Nephron progenitor cell (in vitro differentiated cells): ENCODE results near the gene UGT1A1.

Source experiments
- DNase-seq: peaks from one replicate; pipeline ENCODE4 v3.0.0; 2021
- H3K27ac Mint-ChIP-seq: 2 replicates; pipeline ENCODE4 v1.8.0; 2021; ENCODE audit warnings: mild to moderate bottlenecking, moderate library complexity, mixed read lengths
- H3K27me3 Mint-ChIP-seq: 2 replicates; pipeline ENCODE4 v1.8.0; 2021; ENCODE audit warnings: mild to moderate bottlenecking, low read depth, mixed read lengths; ENCODE audit not compliant: poor library complexity
- H3K36me3 Mint-ChIP-seq: 2 replicates; pipeline ENCODE4 v1.8.0; 2021; ENCODE audit warnings: low read depth, mixed read lengths
- H3K4me1 Mint-ChIP-seq: 2 replicates; pipeline ENCODE4 v1.8.0; 2021; ENCODE audit warnings: mixed read lengths
- H3K4me3 Mint-ChIP-seq: 2 replicates; pipeline ENCODE4 v1.8.0; 2021; ENCODE audit warnings: mild to moderate bottlenecking, moderate library complexity, mixed read lengths
- H3K9me3 Mint-ChIP-seq: 2 replicates; pipeline ENCODE4 v1.8.0; 2021; ENCODE audit warnings: mild to moderate bottlenecking, moderate library complexity, mixed read lengths
- TF ChIP-seq, protein P1 (sequence below): fragments of 200-600 bp; sonication (generic); IDR thresholded peaks from 2 replicates; pipeline ENCODE4 v1.5.0; 2021; ENCODE audit warnings: antibody characterized with exemption

Gene UGT1A1

DNA sequence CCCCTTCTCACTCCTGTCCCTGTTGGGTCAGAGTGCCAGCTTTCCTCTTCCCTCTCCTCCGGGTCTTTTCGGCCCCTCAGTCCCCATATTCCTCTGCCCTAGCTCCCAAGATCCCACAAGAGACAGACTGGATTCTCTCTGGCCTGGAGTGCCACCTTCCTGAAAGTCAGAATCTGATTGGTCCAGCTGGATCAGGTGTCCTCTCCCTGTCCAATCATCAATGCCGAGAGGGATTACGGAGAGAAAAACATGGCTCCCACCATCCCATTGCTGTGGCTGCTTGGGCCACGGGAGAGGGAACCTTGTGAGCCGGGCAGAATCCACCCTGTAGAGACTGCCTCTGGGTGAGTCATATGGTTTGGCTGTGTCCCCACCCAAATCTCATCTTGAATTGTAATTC is 15.3 kb downstream of the UGT1A1 start:
- Mint-ChIP-seq H3K36me3 (no peaks in the 10 kb centered on the region), H3K27ac (no peak overlapping the region), H3K9me3 (peaks cover 25% of the 10 kb centered on the region), H3K4me3 (no peak overlapping the region), H3K4me1 (no peaks in the 10 kb centered on the region), H3K27me3 (peaks cover 3% of the 10 kb centered on the region)
- TF ChIP-seq, protein P1, sequence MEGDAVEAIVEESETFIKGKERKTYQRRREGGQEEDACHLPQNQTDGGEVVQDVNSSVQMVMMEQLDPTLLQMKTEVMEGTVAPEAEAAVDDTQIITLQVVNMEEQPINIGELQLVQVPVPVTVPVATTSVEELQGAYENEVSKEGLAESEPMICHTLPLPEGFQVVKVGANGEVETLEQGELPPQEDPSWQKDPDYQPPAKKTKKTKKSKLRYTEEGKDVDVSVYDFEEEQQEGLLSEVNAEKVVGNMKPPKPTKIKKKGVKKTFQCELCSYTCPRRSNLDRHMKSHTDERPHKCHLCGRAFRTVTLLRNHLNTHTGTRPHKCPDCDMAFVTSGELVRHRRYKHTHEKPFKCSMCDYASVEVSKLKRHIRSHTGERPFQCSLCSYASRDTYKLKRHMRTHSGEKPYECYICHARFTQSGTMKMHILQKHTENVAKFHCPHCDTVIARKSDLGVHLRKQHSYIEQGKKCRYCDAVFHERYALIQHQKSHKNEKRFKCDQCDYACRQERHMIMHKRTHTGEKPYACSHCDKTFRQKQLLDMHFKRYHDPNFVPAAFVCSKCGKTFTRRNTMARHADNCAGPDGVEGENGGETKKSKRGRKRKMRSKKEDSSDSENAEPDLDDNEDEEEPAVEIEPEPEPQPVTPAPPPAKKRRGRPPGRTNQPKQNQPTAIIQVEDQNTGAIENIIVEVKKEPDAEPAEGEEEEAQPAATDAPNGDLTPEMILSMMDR: no peak
- DNase-seq: no peak

DNA sequence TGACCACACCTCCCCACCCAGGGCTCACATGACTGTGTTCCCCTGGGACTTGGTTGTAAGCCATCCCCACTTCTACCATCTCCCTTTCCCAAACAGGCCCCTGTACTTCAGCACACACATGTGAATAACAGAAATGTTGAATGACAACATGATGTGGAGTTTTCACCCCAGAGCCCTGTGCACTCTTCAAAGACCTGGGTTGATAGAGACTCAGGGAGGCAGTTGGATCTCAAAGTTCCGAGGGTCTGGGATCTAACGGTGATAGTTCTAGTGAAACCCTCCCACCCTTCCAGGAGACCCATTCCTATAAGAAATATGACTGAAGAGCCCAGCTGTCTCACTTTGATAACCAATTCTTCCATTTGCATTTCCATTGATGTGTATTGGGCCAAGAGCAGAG is 18.0 kb downstream of the UGT1A1 start, which contains the start of gene MROH2A:
TSS of gene MROH2A (plus strand) at position 301 of the 400 bp plus-strand sequence. CDS start 1,029 bp downstream, outside the sequence.
- no peak within 1 kb of the TSS for H3K27ac Mint-ChIP-seq
- no peak within 1 kb of the TSS for H3K4me3 Mint-ChIP-seq
- DNase-seq: no peak
- TF ChIP-seq, protein P1: no peak
- peaks cover 36% of the 10 kb centered on the region for H3K9me3 Mint-ChIP-seq
- peaks cover 4% of the 10 kb centered on the region for H3K27me3 Mint-ChIP-seq
- no peaks in the 10 kb centered on the region for H3K4me1 Mint-ChIP-seq
- H3K36me3 Mint-ChIP-seq: no peaks in the 10 kb centered on the region

DNA sequence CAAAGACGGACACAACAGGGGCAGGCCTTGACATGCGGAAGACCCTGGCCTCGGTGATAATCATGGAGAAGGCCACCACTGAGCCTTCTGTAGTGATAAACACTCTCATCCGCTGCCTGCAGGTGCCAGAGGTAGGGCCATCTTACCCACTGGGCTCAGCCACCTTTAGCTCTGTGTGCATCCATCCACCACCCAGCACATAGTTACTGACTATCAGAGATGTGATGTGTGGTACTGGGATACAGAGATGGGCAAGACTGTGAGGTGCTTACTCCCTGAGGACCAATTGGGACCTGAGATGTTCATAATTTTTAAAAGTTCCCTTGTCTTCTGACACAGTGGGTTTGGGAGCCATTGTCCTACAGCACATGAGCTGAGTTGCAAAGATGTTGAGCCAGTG is 19.7 kb downstream of the UGT1A1 start:
- peaks cover 38% of the 10 kb centered on the region for H3K9me3 Mint-ChIP-seq
- no peak overlapping the region for H3K4me3 Mint-ChIP-seq
- TF ChIP-seq, protein P1: no peak
- H3K4me1 Mint-ChIP-seq: no peaks in the 10 kb centered on the region
- no peak overlapping the region for H3K27ac Mint-ChIP-seq
- peaks cover 4% of the 10 kb centered on the region for H3K27me3 Mint-ChIP-seq
- no peaks in the 10 kb centered on the region for H3K36me3 Mint-ChIP-seq
- no peak for DNase-seq

DNA sequence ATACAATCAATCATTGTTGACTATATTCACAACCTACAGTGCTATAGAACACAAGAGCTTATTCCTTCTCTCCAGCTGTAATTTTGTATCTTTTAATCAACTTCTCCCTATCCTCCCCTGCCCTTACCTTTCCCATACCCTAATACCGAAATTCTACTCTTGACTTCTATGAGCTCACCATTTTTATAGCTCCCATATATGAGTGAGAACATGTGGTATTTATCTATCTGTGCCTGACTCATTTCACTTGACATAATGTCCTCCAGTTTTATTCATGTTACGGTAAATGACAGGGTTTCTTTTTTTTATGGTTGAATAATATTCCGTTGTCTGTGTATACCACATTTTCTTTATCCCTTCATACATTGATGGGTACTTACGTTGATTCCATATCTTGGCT is 20.7 kb downstream of the UGT1A1 start:
- Mint-ChIP-seq H3K27me3 (peaks cover 4% of the 10 kb centered on the region), H3K9me3 (peaks cover 31% of the 10 kb centered on the region), H3K4me1 (no peaks in the 10 kb centered on the region), H3K36me3 (no peaks in the 10 kb centered on the region), H3K27ac (no peak overlapping the region), H3K4me3 (no peak overlapping the region)
- TF ChIP-seq, protein P1: no peak
- no peak for DNase-seq

DNA sequence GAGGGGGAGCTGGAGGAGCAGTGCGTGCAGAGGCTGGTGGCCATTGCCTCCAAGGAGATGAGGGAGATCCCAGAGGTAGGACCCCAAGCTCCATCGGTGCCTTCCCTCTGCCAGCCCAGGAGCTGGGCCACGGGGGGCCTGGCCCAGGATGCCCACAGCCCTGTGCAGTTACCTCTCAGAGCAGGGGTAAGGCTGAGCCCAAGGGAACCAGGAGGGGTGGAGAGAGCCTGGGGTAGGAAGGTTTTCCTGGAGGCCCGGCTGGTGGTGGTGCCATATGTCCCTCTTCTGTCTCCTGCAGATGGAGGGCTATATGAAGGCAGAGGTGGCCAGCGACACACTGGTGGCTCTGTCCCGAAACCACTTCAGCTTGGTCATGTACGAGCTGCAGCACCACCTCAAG is 29.5 kb downstream of the UGT1A1 start:
- H3K27me3 Mint-ChIP-seq: peaks cover 4% of the 10 kb centered on the region
- H3K36me3 Mint-ChIP-seq: no peaks in the 10 kb centered on the region
- no peak overlapping the region for H3K4me3 Mint-ChIP-seq
- H3K4me1 Mint-ChIP-seq: peaks cover 17% of the 10 kb centered on the region
- peaks cover 4% of the 10 kb centered on the region for H3K9me3 Mint-ChIP-seq
- H3K27ac Mint-ChIP-seq: no peak overlapping the region
- DNase-seq: no peak
- TF ChIP-seq, protein P1: no peak

DNA sequence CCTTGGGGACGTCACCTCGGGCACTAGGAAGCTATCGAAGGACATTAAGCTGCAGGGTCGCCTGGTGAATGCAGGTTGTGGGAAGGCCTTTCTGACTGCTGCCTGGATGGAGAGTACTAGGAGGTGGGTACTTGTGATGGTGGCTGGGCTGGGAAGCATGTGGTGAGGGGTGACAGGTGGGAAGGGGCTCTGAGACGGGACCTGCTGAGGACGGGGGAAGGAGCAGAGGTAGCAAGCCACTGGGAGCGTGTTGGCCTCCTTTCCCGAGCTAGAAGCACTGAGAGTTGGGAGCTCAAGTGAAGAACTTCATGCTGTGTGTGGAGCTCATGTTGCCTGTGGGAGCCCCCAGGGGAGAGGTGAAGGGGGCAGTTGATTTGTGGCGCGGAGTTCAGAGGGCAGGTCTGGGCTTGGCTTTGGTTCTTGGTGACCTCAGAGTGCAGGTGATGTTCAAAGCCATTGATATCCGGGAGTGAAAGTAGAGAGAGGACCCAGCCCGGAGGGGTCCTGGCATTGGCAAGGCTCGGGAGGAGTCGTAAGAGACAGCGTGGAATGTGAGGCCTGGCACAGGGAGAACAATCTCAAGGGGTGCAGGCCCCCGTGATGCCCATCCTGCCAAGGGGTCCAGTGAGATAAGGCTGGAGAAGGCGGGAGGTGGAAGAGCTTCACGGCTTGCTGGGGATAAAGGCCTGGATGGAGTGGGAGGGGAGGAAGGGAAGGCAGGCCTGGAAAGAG is 31.2 kb downstream of the UGT1A1 start:
- H3K4me3 Mint-ChIP-seq: no peak overlapping the region
- peaks cover 17% of the 10 kb centered on the region for H3K4me1 Mint-ChIP-seq
- TF ChIP-seq, protein P1: no peak
- H3K27me3 Mint-ChIP-seq: peaks cover 4% of the 10 kb centered on the region
- DNase-seq: peak; percentile 21
- H3K27ac Mint-ChIP-seq: peak overlapping the region; percentile 11
- H3K36me3 Mint-ChIP-seq: no peaks in the 10 kb centered on the region
- H3K9me3 Mint-ChIP-seq: peaks cover 2% of the 10 kb centered on the region
